LoVo (cell line): ENCODE measurements around the gene ZCCHC9.
"Not testable (repeated sequence)": the region's sequence is repeated elsewhere in the genome, so short reads cannot be mapped to it uniquely, and the experiment has no call there.

Source experiments
- DNase-seq: peaks from one replicate; pipeline ENCODE4 v3.0.0-alpha.2; 2016; ENCODE audit warnings: low spot score

ZCCHC9 gene

DNA sequence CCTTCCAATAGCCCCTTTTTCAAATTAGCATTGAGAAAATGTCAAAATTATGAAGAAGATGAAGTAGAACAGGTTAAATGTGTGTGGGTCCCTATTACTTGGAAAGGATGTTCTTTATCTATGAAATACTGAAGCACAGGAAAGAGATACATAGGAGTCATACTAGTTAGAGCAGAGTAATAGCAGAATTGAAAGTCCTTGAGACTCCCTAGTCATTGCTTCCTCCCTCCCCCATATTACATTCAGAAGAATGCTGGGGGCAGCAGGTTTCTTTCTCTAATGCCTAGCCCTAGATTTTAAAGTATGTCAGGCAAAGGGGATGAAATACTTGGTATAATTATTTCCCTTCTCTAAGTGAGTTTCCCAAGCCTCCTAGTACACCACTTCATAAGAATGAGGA lies 4.4 kb downstream of the ZCCHC9 start:
- DNase-seq, result no peak

DNA sequence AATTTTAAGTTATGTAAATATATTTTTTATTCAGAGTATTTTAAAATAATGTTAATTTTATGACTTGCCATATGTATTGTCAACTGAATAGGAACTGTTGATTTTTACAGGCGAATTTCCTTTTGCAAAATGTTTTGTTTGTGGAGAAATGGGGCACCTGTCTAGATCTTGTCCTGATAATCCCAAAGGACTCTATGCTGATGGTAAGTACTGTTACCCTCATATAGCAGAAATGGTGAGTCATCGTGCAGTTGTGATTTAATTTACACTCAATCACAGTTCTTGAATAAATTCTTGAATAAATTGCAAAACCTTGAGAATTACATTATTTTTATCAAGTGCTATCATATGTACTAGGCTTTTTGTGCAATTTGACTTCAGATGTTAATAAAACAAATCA lies 7.4 kb downstream of the ZCCHC9 start:
- DNase-seq, result no peak

DNA sequence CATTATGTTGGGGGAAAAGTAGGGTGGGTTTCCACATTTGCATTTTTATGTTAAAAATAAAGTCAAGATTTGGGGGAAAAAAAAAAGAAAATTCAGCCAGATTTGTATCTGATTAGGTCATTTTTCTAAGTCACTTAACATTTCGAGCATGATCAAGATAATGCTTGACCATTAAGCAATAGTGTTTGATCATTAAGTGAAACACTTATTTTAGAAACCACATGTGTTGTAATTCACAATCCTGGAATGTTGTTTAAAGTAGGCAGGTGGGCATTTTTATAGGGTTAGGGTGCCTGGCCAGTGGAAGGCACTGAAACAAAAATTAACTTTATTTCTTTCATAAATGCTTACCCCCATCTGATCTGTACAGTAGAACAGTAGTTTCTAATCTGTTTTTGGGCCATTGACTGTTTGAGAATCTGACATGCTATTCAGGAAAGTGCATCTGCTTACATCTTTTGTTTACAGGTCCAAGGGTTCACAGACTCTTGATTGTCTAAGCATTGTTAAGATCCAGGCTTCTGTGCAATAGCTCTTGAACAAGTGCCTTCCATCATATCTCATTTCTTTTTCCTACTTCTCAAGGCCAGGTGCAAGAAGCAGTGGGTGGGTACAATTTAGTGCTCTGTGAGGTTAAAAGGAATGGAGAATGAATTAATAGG lies 9.1 kb downstream of the ZCCHC9 start:
- no peak for DNase-seq

DNA sequence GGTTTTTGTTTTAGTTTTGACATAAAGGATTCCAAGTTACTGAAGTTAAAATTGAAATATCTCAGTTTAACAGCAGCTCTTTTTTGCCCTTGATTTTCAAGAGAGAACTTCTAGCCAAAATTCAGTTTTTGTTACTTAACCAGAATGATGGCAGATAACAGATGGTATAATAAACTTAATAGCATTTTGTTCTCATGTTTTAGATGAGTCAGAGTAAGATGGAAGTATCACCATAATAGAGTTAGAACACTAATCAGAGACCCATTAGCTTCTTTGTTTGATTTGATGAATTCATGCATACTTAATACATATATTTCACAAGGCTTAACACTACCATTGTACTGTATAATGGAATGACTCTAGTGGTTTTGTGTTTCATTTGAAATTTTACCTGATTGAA lies 11.9 kb downstream of the ZCCHC9 start:
- DNase-seq, result no peak

GRCh38 chr5:81313686-81314085 lies 12.3 kb downstream of the ZCCHC9 start:
- DNase-seq, result no peak

DNA sequence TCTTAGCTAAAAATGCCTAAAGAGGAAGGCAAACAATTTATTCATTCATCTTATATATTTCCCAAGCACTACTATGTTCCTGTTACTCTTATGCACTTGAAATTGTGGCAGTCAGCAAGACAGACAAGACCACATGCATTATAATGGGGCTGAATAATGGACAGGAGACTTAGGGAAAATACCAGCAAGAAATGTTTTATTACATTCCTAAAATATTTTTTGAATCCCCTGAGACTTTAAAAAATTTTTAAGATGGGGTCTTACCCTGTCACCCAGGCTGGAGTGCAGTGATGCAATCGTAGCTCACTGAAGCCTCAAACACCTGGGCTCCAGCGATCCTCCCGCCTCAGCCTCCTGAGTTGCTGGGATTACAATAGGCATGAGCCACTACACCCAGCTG lies 13.2 kb downstream of the ZCCHC9 start:
- DNase-seq, result no peak

DNA sequence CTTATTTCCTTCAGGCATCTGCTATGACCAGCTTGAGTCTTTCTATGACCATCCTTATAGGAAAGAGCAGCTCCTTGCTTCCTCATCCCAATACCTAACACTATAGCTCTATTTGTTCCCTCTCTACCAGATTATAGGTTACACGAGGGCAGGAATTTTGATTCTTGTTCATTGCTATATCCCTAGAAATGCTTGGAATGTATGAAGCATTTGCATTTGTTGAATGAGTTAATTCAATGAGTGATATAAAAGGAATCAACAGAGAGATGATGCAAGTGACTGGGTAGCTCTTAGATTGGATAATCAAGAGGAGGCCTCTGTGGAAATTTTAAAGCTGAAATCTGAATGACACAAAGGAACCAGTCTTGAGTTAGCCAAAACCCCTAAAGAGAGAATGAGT lies 13.9 kb downstream of the ZCCHC9 start:
- DNase-seq, result no peak

DNA sequence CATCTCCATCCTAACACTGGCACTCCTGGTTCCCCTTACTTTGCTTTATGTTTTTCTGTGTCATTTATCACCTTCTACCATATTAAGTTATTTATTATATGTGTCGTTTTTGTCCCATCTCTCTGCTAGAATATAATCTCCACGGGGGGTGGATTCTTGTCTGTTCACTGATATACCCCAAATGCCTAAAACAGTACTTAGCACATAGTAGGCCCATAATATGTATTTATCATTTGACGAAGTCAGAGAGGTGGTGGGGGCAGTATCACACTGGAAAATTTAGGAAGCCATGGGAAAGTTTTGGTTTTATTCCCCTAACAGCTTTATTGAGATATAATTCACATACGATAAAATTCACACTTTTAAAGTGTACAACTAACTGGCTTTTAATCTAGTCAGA lies 14.4 kb downstream of the ZCCHC9 start:
- no peak for DNase-seq

DNA sequence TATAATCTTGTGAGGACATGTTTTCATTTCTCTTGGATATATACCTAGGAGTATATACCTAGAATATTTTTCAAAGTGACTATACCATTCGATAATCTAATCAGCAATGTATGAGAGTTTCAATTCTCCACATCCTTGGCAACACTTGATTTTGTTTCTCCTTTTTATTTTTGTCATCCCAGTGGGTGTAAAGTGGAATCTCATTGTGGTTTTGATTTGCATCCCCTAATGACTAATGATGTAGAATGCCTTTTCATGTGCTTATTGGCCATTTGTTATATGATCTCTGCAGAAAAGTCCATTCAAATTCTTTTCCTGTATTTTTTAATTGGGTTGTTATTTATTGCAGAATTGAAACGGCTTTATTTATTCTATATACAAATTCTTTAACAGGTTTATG lies 15.2 kb downstream of the ZCCHC9 start:
- no peak for DNase-seq

DNA sequence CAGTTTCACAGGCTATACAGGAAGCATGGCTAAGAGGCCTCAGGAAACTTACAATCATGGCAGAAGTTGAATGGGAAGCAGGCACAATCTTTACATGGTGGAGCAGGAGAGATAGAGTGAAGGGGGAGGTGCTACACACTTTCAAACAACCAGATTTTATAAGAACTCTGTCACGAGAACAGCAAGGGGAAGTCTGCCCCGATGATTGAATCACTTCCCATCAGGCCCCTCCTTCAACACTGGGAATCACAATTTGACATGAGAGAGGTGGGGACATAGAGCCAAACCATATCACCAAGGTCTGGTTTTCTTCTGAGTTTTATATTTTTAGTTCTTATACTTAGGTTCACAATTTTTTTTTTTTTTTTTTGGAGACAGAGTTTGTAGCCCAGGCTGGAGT lies 16.1 kb downstream of the ZCCHC9 start:
- no peak for DNase-seq

DNA sequence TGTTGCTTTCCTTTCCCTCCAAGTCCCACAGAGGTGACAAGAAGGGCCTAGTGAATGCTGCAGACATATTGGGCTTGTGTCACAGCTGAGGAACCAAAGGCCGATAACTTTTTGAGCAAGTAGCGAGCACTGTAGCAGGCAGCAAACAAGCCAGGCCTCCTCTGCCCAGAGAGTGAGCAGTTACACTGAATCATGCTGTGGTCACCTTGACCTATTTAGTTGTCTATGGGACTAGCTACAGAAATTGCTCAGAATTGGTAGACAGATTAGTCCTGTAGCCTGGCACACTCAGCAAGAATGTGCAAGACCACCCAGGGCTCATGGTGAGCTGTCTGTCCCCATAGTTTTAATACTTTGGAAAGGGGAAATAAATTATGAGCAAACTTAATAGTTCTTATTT lies 25.2 kb downstream of the ZCCHC9 start:
- DNase-seq, result no peak

DNA sequence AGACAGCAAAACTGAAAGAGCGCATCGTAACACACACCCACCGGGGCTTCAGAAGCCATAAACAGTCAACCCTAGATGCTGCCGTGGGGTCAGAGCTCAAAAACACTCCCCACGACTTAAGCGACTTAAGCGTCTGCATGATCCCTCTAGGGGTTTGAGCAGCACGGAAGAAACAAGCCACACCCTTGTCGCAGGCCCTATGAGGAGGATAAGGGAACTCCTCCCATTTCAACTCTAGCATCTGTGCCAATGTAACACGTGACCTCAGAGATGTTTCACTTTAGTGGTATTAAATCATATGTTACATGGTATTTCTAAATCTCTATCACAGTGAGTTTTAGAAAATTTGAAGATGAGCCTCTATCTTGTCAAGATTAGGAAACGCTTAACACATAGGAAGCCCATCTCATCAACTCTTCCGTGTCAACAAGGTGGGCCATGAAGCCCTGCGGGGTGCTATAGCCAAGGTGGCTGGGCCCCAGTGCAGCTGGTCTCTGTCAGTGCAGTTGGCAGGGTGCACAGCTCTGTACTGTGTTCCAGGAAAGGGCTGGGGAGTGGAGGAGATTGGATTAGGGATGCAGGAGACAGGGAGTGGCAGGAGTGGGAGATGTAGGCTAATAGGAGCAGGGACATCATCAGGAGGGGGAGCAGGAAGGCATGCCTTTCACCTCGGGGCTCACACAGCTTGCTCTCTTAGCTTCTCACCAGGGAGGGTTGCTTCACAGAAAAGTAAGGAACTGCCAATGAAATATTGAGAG lies 33.1 kb downstream of the ZCCHC9 start:
- no peak for DNase-seq

GRCh38 chr5:81335946-81336345 lies 34.6 kb downstream of the ZCCHC9 start:
- no peak for DNase-seq

DNA sequence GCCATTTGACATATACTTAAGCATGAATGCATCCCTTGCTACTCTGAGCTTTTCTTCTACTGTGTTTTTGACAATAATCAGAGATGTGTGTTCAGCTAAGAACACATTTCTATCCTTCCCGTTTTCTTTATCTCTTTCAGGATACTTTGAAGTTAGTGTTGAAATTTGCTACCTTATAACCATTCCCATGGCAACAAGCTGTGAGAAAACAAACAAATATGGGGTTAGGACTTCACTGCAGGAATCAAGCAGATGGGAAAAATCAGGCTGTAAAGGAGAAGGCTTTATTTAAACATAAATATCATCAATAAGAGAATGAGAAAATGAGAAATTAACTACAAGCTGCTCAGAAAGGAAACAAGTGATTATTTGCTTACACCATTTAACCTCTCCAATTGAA lies 35.2 kb downstream of the ZCCHC9 start:
- DNase-seq, result no peak

GRCh38 chr5:81337803-81338202 lies 36.4 kb downstream of the ZCCHC9 start:
- no peak for DNase-seq

GRCh38 chr5:81338213-81338612 lies 36.8 kb downstream of the ZCCHC9 start:
- not testable (repeated sequence) for DNase-seq

GRCh38 chr5:81344736-81345135 lies 43.3 kb downstream of the ZCCHC9 start:
- DNase-seq, result no peak

DNA sequence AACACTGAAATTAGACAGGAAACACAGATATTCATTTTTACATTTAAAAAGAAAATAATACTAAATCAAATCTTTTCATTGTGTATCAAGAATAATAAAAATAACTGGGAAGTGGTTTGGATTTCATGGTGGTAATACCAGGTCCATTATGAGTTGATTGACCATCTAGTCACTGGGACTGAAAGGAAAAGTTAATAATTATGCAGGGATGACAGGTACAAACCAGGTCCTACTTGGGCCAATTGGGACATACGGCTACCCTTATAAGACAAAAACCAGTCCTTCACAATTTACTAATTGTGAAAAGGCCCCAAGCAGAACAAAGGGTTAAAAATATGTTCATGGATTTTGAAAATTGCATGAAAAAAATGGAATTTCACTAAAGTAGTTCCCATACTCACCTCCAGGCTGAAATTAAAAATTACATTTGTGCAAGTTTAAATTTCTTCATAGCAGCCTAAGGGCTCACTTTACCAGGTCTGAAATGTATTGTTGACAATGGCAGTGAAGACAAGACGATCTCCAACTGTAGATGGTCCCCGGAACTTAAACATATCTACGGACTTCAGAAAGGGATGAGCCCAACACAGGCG lies 44.1 kb downstream of the ZCCHC9 start:
- no peak for DNase-seq

DNA sequence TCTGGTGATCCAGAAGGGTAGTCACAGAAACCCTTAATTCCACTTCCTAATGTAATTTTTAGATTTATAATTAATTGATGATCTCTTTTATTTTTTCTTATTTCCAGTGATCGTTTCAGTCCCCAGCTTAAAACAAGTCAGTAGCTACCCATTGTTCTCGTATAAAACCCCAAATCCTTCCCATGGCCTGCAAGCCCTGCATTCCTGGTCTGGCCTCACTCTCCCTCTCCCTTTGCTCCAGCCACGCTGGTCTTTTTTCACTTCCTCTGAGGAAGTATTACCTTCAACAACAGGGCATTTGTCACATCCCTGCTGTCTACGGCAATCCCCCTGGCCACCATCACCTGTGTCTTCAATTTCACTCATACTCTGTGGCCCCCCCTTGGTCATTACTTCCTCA lies 47.8 kb downstream of the ZCCHC9 start:
- DNase-seq, result no peak

DNA sequence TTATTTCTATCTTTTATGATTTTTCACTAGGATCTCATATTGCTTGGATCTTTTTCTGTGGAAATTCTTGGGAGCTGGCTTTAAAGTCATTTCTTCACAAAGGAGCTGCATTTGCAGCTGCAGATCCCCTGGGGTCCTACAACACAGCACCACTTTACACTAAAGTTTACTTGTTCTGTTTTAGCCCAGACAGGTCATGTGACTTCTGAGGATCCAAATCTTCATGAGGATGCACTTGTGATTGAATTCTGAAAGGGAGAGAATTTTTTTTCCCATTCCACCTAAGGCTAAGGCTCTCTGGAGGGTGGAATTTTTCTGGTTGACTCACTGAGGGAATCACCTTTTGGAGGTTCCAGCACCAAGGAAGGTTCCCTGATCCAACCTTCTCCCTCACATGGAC lies 49.1 kb downstream of the ZCCHC9 start:
- DNase-seq, result no peak

DNA sequence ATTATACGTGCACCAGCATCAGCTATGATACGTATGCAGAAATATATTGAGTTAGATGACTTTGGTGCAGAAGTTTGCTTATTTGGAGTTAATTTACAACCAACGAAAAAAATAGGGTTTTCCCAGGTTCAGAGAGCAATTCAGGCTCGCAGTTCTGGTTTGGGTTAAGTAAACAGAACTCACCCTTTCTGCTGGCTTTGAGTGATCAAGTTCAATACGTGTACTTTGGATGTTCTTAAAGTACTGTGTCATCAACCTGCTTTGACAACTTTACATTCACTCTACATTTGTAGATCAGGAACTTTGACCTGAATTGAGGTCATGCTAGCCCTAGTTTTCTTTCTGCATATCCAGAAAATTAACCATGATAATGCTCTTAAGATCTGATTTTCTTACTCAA lies 51.8 kb downstream of the ZCCHC9 start:
- no peak for DNase-seq

DNA sequence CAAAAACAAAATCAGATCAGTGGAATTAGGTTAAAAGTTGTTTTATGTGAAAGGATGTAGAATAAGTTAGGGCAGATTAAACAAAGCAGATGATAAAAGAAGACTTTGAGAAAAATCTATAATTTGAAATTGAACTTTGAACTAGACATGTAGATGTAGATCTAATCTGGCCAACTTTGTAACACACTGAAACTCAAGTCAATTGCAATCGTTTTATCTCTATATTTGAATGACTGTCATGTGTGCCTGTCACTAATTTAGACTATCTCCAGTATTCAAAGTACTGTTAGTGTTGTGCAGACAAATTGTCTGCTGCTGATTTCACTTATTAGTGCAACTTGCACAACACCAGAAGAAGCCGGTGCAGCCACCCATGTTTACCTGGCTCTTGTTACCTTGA lies 52.7 kb downstream of the ZCCHC9 start:
- no peak for DNase-seq
